Vagina (tissue), 2 donors: Measurements from ENCODE around the gene ADAMTS13.

Experiments
- CTCF ChIP-seq, 3 experiments: fragments of 450-650 bp in 2 of 3; fragments of 200-600 bp in 1 of 3; sonication (generic) in 1 of 3; IDR thresholded peaks; one replicate each; pipeline ENCODE4 v1.5.1; 2017 to 2019; ENCODE audit warnings: antibody characterized with exemption in 3 of 3, mild to moderate bottlenecking in 2 of 3, moderate library complexity in 2 of 3
- POLR2A ChIP-seq, 2 donors: fragments of 450-650 bp; IDR thresholded peaks; one replicate each; pipeline ENCODE4 v1.6.1; 2017; ENCODE audit warnings: antibody characterized with exemption in 2 of 2, mild to moderate bottlenecking in 2 of 2, moderate library complexity in 2 of 2
- POLR2AphosphoS5 ChIP-seq, 2 donors: sonication (generic); formaldehyde crosslinking; IDR thresholded peaks; one replicate each; pipeline ENCODE4 v1.9.0; 2017; ENCODE audit warnings: antibody characterized with exemption in 2 of 2, mild to moderate bottlenecking in 2 of 2, low read depth in 1 of 2; ENCODE audit not compliant: insufficient read depth in 1 of 2

DNA sequence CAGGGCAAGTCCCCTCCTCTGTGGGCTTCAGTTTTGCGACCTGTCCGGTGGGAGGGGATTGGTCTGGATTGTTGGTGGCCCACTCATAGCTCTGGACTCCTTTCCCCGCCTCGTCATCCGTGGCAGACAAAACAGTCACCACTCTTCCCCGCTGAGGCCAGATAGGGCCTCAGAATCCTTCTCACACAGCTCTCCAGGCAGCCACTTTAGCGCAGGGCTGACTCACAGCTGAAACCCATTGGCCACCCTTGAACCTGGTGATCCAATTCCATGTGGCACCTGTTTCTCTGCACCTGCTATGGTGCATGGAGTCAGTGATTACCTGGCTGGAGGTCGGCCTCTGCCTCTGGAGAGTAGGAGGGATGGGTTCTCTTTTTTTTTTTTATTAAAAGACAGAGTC is 21.8 kb downstream of the ADAMTS13 start:
- TF ChIP-seq CTCF (IDR thresholded peaks at IDR 0.05) (no peak), POLR2A (IDR thresholded peaks at IDR 0.05) (no peak), POLR2AphosphoS5 (IDR thresholded peaks at IDR 0.05; ENCODE audit: insufficient read depth in 1 of 2, low read depth in 1 of 2) (no peak)
